Measurements from ENCODE around the gene C10orf120. TPM values are rescaled to one million over a fixed set of nuclear protein-coding genes. Genes with fewer than 3 reads are reported as not detected.

Gene C10orf120
- not detected for total RNA-seq
- long read RNA-seq, result 0 reads

DNA sequence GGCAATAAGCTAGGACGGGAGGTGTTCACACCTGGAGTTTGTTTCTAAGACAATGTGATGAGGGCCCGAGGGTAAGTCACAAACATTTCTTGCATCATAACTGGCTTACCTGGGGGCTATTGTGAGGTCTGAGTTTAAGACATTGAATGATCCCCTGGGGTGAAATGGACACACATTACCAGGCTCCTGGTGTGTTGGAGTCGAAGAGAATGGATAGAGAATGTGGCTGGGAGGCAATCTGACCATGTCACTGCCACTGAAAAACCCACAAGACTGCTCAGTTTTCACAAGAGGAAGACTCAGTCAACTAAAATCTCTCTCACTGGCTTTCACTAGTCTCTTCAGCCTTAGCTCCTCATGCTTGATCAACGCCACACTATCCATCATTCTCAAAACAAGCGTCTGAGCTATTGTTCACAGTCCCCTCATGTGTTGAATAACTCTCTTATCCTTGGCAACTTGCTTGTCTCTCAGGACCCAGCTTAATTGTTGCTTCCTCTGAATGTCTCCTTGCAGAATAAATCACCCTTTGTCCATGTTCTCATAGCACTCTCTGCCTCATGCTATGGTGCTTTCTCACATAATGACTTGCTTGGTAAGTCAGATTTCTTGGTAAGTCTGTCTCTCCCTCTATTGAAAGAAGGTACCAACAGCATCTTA lies at the start of gene C10orf120:
C10orf120 (minus strand) TSS at position 51 of the 660 bp plus-strand sequence. CDS start 56 bp downstream, outside the sequence.
- no peak for DNase-seq (ENCODE audit: low spot score)
- intact Hi-C loops (cut with DNase I), result loop anchor here (5.0 kb wide), 2 partner anchors 133 to 403 kb away; no protein-coding TSS in a partner anchor

GRCh38 chr10:122748496-122748895 lies 48.9 kb upstream of the C10orf120 start:
- no peak for DNase-seq (ENCODE audit: low spot score)
- intact Hi-C loops (cut with DNase I), result no loop called here

GRCh38 chr10:122746408-122746807 lies 46.8 kb upstream of the C10orf120 start:
- no peak for DNase-seq (ENCODE audit: low spot score)
- intact Hi-C loops (cut with DNase I), result no loop called here

DNA sequence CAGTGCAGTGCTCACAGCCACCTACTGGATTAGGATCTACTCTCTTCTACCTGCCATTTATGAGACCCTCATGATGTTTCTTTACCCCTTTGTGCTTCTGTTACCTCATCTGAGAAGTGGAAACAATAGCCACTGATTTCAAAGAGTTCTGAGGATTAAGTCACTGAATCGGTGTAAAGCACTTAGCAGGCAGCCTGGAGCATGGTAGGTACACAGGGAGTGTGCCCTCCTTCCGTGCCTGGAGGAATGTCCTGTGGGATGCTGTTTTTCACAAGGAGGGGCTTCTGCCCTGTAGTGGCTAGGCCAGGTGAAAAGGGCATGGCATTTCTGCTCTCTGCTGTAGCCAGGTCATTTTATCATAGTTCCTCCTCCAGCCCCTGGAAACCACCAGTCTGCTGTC lies 44.6 kb upstream of the C10orf120 start:
- intact Hi-C loops (cut with DNase I), result no loop called here
- DNase-seq (ENCODE audit: low spot score), result no peak

- no peak for DNase-seq (ENCODE audit: low spot score)
- intact Hi-C loops (cut with DNase I), result no loop called here
These were observed 41.0 kb upstream of the C10orf120 start for GRCh38 chr10:122740640-122741039.

GRCh38 chr10:122738031-122738430 lies 38.4 kb upstream of the C10orf120 start:
- intact Hi-C loops (cut with DNase I), result no loop called here
- no peak for DNase-seq (ENCODE audit: low spot score)

DNA sequence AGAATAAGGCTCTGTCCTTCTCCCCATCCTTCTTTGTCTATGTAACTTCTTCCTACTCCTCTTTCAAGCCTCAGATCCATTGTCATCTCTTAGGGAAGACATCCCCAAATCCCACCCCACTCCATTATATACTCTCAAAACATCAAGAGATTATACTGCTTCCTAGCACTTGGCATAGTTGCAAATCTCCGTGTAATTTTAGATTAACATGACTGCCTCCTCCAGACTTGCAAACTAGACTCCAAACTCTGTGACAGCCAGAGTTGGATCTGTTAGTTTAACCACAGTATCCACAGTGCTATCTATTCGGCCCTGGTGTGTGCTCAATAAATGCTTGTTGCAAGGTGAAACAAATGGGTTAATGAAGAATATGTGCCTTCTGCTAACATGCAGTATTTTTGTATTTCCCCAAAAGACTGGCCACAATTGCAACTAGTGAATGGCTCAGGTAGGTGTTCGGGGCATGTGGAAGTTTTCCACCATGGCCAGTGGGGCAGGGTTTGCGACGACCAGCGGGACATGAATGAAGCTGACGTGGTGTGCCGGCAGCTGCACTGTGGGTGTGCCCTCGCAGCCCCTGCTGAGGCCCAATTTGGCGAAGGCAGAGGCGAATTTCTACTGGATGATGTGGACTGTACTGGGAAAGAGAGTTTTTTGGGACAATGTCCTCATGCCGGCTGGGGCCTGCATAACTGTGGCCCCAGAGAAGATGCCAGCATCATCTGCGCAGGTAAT lies 34.5 kb upstream of the C10orf120 start:
- intact Hi-C loops (cut with DNase I), result no loop called here
- DNase-seq (ENCODE audit: low spot score), result no peak

DNA sequence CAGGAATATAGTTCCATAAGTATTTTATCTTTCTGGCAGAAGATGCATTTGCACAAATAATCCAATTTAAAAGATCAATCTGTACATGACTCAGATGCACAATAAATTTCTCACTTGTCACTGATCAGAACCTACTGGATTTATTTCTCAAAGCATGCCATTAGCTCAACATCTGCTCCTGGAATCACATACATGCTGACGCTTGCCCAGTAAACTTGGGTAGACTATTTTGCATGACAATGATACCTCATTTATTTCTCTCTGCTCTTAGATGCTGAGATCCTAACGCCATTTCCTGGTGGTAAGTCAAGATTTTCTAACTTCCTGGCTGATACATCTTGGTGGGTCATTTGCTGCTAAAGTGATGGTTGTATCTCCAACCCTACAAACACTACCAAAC lies 33.8 kb upstream of the C10orf120 start:
- DNase-seq (ENCODE audit: low spot score), result no peak
- intact Hi-C loops (cut with DNase I), result no loop called here

DNA sequence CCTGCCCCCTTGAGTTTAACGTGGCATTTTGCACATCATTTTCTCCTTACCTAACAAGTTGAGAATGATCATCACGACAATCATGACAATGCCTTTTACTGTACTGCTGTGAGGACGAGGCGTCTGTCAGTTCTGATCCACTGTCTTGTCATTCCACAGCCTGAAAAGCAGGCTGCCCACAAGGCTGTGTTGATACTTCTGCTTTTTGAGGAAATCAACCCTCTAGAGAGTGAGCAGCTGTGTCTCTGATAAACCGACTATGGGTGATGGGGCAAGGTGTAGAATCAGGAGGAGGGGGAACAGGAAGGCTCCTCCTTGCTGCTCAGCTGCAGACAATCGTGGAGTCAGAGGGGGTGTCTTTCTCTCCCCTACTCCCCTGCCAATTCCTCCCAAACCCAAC lies 30.6 kb upstream of the C10orf120 start:
- no peak for DNase-seq (ENCODE audit: low spot score)
- intact Hi-C loops (cut with DNase I), result no loop called here

- DNase-seq (ENCODE audit: low spot score), result no peak
- intact Hi-C loops (cut with DNase I), result no loop called here
These were observed 29.5 kb upstream of the C10orf120 start for GRCh38 chr10:122729126-122729525.

- intact Hi-C loops (cut with DNase I), result no loop called here
- no peak for DNase-seq (ENCODE audit: low spot score)
These were observed 27.8 kb upstream of the C10orf120 start for GRCh38 chr10:122727426-122727825.

GRCh38 chr10:122725768-122726167 lies 26.1 kb upstream of the C10orf120 start:
- intact Hi-C loops (cut with DNase I), result no loop called here
- no peak for DNase-seq (ENCODE audit: low spot score)

DNA sequence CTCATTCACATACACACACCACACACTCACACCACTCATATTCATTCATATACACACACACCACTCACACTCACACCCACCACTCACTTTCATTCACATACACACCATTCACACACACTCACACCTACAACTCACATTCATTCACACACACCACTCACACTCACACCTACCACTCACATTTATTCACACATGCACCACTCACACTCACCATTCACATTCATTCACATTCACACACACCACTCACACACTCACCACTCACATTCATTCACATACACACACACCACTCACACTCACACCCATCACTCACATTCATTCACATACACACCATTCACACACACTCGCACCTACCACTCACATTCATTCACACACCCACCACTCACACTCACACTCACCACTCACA lies 25.4 kb upstream of the C10orf120 start:
- intact Hi-C loops (cut with DNase I), result no loop called here
- DNase-seq (ENCODE audit: low spot score), result no peak

GRCh38 chr10:122721111-122721510 lies 21.5 kb upstream of the C10orf120 start:
- intact Hi-C loops (cut with DNase I), result no loop called here
- DNase-seq (ENCODE audit: low spot score), result no peak

GRCh38 chr10:122716025-122716424 lies 16.4 kb upstream of the C10orf120 start:
- no peak for DNase-seq (ENCODE audit: low spot score)
- intact Hi-C loops (cut with DNase I), result no loop called here

GRCh38 chr10:122715576-122715975 lies 15.9 kb upstream of the C10orf120 start:
- no peak for DNase-seq (ENCODE audit: low spot score)
- intact Hi-C loops (cut with DNase I), result no loop called here

GRCh38 chr10:122713091-122713885 lies 13.6 kb upstream of the C10orf120 start:
- no peak for DNase-seq (ENCODE audit: low spot score)
- intact Hi-C loops (cut with DNase I), result no loop called here

GRCh38 chr10:122710576-122710975 lies 10.9 kb upstream of the C10orf120 start:
- intact Hi-C loops (cut with DNase I), result no loop called here

DNA sequence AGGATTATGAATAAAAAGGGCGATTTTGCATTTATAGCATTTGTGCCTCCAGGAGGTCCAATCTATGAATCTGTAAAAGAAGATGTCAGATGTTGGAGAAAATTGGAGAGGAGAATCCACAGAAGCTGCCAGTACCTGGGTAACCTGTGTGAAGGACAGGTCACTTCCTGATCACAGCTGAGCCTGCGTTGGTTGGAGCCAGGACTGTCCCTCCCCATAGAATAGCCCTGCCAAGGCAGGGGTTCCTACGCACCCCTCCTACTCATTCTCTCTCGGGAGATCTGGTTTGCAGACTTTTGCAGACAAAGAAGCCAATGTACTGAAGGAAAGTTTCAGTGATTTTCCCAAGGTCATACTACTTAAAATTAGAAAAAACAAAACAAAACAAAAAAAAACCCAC lies 10.3 kb upstream of the C10orf120 start:
- intact Hi-C loops (cut with DNase I), result no loop called here
- DNase-seq (ENCODE audit: low spot score), result no peak

More at GRCh38 chr10:122710576-122710975, 10.9 kb upstream of the C10orf120 start:
- no peak for DNase-seq (ENCODE audit: low spot score)

GRCh38 chr10:122707535-122707934 lies 7.9 kb upstream of the C10orf120 start:
- intact Hi-C loops (cut with DNase I), result no loop called here
- DNase-seq (ENCODE audit: low spot score), result no peak
